DMS114 treated with DMSO at 0.1 percent for 48 hours (cell line): Measurements from ENCODE around the gene TMEM234.

Experiments
- DNase-seq: peaks from one replicate; lab custom pipeline; 2025; ENCODE audit not compliant: unreplicated experiment; lab: John Stamatoyannopoulos, UW

Gene TMEM234

DNA sequence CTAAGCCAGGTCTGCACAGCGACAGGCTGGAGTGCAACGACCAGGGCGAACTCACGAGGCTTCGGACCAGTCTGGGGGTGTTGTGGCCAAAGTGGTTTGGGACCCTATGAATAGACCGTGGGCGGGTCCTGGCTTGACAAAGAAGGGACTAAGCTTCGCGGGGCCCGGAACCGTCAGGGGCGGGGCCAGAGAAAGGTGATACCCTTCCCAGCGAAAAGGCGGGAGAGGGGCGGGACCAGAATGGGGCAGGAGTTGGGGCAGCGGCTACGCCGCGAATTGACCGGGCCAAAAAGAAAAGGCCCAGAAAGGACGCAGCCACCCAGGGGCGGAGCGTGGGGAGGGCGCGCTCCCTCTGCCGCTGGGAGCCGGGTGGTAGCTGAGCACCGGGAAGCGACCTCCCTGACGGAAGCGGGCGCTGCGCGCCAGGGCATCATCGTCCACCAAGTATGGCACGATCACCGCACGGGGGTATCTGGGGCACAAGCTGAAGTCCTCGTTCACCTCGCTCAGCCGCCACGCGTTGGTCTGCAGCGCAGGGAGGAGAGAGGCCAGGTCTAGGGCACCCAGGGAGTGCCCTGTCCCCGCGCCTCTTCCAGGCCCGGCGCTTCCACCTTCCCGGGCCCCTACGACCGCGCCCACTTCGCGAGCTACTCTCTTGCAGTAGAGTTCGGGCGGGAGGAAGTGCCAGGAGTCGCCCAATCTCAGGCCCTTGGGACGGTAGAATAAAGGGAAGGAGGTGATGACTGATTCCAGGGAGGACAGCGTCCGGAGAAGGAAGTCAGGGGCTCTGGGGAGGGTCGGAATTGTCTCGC is 18.2 kb upstream of the TMEM234 start:
- DNase-seq = peak; percentile 22

DNA sequence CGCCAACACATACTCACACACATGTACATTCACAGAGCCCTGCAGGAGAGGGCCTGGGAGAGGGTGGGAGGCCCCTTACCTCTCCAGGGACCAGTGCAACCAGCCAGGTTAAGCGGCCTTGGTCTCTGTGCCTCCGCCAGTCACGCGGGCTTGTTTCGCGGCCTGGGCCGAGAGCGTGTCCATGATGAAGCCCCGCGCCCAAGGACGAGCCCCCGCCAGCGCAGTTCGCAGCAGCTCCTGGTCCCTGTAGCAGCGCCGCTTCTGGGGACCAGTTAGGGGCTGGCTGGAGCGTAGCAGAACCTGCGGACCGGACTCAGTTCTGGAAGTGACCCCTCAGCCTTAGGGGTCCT is 17.6 kb upstream of the TMEM234 start:
- no peak for DNase-seq

DNA sequence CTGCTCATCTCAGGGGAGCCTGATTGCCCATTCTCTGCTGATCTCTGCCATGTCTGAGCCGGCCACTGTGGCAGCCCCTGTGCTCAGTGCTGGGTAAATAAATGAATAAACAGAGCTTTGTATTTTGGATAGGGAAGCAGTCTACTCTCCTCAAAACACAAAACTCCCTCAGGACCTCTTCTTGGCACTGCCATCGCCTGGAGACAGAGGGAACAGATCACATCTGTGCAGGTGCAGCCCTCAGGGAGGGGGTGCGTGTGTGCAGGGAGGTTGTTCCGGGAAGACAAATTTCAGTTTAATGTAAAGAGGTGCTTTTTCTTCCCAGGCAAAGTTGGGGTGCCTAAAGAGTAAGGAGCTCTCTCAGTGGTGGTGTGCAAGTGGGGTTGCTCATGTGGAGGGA is 17.2 kb upstream of the TMEM234 start:
- no peak for DNase-seq

DNA sequence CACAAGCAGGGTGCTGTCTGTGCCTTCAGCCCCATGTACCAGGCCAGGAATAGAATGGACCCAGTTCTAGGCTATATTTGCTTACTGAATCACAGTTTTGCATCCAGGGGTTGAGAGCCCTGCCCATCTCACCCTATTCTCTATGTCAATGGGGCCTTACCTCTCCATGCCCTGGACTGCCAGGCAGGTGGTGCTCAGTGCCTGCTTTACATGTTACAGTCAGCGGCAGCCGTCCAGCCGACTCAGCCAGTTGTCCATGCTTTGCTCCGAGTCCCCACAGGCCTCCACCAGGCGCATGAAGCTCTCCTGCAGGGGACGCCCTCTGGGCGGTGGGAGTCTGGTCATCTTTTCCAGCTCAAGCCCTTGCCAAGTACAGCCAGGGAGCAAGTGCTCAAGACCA is 12.6 kb upstream of the TMEM234 start:
- no peak for DNase-seq

DNA sequence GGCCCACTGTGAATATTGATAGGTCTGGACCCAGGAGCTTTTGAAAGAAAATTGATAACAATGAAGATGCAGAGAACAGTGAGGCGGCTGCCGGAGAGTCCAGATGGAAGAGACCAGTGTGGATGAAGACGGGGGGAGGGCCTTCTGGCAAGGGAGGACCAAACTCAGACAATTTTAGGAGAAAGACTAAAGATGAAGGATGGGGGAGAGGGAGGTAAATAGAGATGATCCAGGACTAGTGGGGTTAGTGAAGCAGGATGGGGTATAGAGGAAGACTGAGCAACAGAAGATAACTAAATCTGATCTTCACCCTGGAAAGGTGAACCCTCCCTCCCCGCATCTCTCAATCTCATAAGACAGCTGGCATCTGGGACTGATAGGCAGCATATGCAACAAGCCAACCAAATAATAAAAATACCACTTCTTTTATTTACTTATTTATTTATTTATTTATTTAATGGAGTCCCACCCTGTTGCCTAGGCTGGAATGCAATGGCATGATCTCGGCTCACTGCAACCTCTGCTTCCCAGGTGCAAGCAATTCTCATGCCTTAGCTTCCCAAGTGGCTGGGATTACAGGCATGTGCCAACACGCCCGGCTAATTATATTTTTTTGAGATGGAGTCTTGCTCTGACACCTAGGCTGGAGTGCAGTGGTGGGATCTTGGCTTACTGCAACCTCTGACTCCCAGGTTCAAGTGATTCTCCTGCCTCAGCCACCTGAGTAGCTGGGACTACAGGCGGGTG is 10.6 kb upstream of the TMEM234 start:
- no peak for DNase-seq

DNA sequence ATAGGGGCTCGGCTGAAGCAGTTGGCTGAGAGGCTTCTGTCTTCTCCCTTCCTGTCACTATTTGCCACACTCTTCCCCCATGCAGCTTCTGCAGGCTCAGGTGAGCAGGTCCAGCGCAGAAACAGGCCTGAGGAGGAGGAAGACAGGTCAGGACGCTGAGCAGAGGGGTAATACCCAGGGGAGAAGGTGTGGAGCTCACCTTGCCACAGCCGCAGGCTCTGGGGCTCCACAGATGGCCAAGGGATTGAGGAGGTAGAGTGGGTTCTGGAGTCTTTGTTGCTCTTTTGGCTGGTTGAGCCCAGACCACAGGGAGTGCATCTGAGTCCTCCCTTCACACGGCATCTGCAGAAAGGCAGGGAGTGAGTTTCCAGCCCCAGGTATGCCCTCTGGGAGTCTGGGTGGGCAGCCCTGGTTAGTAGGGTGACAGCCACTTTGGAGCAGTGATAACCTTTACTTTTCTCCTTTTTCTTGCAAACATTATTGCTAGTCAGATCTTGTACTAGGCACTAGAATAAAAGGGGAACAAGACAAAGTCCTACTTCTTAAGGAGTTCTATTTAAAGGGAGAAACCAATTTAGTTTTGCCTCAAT is 9.8 kb upstream of the TMEM234 start:
- no peak for DNase-seq

DNA sequence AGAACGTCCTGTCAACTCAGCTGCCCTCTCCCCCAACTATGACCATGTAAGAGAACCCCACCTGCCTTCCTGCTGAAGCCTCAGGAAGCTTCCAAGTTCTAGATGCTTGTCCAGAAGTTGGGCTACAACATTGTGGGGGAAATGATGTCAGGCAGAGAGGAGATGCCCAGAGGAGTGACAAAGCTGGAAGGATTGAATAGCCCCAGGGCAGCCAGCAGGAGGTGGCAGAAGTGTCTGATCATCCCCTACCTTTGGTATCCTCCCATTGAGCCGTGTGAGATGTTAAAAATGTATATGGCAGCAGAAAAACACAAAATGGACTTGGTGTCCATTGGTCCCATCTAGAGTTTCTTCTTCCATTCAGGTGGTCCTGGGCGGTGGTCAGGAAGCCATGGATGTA is 6.6 kb upstream of the TMEM234 start:
- DNase-seq = no peak

DNA sequence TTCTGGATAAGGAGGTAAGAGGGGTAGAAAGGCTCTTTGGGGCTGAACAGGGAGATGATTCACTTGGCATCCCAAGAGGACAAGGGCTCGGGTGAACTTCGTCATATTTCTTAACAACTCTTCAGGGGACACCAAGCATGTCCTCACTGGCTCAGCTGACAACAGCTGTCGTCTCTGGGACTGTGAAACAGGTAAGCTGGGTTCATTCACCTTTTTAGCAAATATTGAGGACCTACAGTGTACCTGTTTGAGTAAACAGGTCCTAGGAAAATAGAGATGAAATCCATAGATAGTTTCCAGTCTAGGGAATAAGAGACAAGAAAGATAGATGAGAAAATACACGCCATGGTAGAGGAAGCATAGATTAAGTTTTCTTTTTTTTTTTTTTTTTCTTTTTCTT is 2.1 kb upstream of the TMEM234 start:
- DNase-seq = no peak

DNA sequence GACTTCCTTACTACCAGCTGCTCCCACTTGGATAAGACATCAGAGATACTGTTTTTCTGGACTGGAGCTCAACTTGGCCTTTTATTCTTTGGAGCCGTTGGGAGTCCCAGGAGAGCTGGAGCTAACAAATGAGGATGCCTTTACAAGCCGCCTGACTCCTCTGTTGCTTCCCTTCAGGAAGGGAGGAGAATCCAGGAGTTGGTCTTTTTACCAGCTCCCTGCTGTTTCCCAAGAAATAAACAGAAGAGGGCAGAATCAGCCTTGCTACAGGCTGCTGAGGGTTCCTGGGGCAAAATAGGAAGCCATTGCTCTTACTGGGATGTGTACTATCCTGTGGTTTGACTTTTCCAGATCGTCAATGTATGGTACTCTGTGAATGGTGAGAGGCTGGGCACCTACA is 1.5 kb upstream of the TMEM234 start:
- no peak for DNase-seq

DNA sequence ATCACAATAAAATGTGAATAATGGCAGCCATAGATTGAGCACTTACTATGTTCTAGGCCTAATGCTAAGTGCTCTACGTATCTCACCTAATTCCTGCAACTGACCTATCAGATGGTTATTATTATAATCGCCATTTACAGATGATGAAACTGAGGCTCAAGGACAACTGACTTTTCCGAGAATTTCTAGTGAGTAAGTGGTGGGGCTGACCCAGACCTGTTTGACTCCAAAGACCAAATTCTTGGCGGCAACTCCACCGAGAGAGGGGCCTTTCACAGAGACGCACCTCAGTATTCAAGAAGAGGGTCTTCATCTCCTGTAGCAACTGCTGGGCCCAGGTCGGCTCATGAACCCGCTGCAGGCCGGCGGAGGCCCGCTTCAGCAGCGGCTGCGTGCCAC is 573 bp downstream of the TMEM234 start:
- DNase-seq = no peak

DNA sequence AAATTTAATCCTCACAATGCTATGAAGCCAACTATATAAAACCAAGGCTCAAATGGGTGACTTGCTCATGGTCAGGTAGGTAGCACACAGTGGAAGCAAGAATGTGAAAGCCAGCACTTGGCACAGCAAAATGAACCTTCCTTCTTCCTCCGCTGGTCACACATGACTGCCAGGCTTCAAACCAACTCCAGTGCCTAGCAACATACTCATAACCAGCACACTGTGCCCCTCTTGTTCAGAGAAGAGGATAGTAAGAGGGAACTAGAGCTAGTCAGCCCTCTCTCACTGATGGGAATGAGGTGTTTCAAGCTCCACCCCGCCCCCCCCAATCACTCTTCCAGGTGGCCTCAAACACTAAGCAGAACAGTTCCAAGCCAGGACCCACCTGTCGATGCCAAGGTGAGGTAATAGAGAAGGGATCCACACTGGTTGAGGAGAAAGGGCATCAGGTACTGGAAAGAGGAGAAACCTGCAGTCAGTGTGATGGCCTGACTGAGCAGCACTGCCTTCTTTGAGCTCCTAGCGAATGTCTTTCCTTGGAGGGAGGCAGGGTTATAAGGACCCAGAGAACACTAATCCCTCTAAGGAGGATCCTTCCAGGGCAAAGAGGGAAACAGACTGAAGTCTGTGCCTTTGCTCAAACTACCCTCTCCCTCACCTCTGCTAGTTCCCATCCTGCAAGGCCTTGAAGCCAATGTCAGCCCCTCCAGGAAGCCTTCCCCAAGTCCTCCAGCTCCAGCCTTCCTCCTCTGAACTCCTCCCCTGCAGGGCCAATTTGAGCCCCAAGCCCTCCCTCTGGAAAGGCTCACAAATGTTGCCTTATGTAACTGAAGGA is 1.2 kb downstream of the TMEM234 start:
- DNase-seq = no peak

DNA sequence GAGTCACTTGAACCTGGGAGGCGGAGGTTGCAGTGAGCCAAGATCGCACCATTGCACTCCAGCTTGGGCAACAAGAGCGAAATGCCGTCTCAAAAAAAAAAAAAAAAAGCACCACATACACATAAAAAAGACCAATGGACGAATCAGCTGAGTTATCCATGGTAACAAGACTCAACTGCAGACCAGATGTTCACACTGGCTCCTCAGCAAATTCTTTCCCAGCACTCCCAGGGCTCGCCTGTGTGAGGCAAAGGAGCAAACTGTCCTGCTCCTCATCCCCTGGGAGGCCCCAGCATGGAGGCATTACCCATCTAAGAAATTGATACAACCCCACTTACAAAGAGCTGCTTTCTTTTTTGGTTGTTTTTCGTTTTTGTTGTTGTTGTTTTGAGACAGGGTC is 3.1 kb downstream of the TMEM234 start:
- DNase-seq = no peak

DNA sequence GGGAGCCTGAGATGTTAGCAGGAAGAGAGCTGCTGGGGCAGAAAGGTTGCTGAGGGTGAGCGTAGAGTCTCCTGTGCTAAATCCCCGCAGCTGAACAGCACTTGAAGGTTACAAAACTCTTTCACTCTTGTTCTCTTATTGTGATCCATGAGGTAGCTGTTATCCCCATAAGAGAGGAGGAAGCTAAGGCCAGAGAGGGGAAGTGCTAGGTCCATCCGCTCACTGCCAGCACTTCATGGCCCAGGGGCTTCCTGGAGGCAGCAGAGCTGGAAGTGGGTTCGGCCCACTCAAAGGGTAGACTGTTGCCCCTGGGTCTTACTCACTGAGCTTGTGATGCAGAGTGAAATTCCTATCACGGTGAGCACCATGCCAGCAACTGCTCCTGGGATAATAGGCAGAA is 5.6 kb downstream of the TMEM234 start:
- no peak for DNase-seq

DNA sequence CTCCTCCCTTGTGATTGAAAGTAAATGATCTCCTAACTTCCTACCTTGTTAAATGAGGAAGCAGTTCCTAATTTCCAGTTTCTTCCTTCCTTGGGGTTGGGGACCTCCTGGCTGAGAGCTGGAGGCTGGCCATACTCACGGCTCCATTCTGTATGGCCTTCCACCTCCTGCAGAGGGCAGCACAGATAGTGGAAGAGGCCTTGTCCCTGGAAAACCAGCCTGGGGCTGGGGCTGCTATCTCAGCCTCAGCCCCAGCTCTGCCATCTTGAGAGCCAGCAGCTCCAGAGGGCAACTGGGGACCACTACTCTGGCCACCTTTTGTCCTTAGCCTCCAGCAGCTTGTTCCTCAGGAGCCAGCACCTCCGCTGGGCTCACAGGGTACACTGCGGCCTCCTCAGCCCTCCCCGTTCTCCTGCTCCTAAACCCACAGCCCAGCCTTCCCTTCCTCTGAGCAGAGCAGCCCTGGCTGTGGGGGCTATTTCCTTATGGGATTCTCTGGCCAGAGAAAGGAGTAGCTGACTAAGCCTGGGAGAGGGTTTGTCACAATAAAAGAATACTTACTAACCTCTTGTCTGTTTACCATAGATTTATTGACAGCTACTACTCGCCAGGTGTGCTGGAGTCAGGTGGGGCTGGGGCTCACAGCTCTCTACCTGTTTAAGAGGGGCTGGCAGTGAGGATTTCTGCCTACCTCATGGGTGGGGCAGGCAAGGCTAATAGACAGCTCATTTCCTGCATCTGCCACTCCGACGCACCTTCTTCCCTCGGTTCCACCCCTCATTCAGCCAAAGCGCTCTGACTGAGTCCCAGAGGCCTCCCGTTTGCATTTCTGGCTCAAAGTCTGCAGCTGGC is 6.3 kb downstream of the TMEM234 start:
- peak; percentile 54 for DNase-seq

DNA sequence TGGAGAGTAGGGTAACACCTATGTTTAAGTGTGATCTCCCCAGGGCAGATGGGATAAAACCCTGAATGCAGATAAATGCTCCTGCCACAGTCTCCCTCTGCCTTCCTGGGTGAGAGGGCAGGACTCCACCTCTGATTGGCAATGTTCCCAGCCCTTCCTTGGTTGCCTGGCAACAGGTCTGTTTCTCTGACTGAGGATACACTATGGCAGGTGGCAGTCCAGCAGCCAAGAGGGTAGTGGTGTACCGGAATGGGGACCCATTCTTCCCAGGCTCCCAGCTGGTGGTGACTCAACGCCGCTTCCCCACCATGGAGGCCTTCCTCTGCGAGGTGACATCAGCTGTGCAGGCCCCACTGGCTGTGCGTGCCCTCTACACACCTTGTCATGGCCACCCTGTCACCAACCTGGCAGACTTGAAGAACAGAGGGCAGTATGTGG is 13.2 kb downstream of the TMEM234 start, which contains the start of gene DCDC2B:
TSS of gene DCDC2B (plus strand) at position 199 of the 438 bp plus-strand sequence. CDS start at position 204, 5 bp downstream.
- no peak for DNase-seq

DNA sequence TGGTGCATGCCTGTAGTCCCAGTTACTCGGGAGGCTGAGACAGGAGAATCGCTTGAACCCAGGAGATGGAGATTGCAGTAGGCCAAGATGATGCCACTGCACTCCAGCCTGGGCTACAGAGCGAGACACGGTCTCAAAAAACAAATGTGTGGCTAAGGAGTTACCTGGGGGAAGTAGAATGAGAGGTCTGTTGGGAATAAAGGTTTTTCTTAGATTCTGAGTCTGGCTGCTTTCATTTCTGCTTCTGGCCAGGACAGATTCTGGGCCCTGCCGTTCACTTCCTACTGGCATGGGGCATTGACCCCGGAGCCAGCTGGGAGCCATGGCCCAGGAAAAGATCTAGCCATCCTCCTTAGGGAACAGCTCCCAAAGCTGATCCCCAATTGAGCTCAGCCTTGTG is 13.7 kb downstream of the TMEM234 start:
- no peak for DNase-seq

DNA sequence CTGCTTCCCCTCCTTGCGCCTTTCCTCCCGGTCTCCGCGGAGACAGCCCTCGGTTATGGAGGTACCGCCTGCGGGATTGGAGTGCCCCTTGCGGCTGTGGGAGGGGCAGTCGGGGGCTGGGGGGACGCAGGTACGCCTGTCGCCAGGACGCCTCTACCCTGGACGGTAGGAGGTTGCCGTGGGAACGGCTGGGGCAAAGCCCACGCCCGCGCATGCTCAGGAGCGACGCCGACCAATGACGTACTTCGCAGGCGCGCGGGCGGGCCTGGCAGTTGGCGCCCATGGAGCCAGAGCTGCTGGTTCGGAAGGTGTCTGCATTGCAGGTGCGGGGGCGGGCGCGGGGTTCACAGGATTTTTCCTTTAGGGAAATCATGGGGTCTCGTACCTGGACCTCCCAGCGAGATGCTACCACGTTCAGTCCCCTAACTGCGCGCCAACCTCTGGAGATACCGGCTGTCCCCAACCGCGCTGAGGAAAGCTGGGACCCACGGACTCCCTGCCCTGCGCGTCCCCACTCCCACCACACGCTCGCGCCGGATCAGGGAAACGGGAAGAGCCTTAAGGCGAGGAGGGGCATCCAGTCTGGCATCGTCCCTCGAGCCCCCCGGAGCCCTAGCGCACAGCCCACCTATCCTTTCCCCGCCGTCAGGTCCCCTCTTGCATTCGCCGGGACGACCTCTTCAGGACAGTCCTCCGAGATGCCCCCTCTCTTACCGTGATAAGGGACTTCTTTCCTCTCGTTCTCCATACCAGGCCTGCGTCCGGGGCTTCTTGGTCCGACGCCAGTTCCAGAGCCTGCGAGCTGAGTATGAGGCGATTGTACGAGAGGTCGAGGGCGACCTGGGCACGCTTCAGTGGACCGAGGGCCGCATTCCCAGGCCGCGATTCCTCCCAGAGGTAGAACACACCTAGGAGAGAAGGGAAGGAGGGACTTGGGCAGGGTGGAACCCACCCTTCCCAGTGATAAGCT is 16.5 kb downstream of the TMEM234 start, which contains the start of gene IQCC:
TSS of gene IQCC (plus strand) at position 271 of the 970 bp plus-strand sequence. CDS start at position 282, 11 bp downstream.
- DNase-seq = peak; percentile 59

DNA sequence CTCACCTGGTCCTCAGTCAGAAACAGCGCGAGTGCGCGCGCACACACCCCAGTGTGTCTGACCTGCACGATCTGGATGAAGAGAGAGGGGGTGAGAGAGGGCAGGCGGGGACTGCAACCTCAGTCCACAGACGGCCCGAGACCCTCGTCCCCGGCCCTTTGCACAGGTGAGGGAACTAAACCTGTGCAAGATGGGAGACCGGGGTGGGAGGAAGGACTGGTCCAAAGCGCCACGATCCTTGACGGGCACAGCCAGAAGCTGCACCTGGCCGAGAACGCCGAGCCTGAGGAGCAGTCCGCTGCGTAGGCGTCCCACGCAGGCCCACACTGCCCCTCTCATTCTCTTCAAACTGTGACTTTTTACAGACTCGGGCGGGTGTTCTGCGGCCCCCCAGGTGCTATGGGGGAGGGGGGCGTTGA is 17.2 kb downstream of the TMEM234 start:
- no peak for DNase-seq
